Endothelial cell of umbilical vein (primary cell): Measurements from ENCODE around the gene MYO1B. TPM values are rescaled to one million over a fixed set of nuclear protein-coding genes. Genes with fewer than 3 reads are reported as not detected.

Source experiments
- BruUV-seq: library from RNA; stranded (reverse); fragments of 400-500 nt; replicated peaks from 2 replicates; lab custom pipeline; 2021; lab: Mats Ljungman, UMichigan
- CTCF ChIA-PET: fragments of 300-600, 350-600 bp; sonication (Branson Sonifier 250); formaldehyde crosslinking; loops from one replicate; lab custom pipeline; 2021; ENCODE audit warnings: antibody characterized with exemption, inconsistent platforms; lab: Charles Lee
- POLR2A ChIA-PET: fragments of 300-600, 350-600 bp; sonication (Branson Sonifier 250); formaldehyde crosslinking; loops from one replicate; lab custom pipeline; 2021; ENCODE audit warnings: antibody characterized with exemption, inconsistent platforms; lab: Charles Lee
- DNase-seq: peaks from one replicate; pipeline ENCODE4 v3.0.0-alpha.2; 2011; ENCODE audit warnings: low read depth, low spot score
- FAIRE-seq: peaks from 2 replicates; lab custom pipeline; 2011; peaks lifted over from hg19 to GRCh38; lab: Jason Lieb, UNC
- H2AFZ ChIP-seq: 2 replicates; pipeline ENCODE4 v1.6.0; 2012; ENCODE audit warnings: low read depth, low read length, control low read depth, inconsistent platforms
- H3K27ac ChIP-seq: 2 replicates; pipeline ENCODE4 v1.5.1; 2011; ENCODE audit warnings: low read depth, mild to moderate bottlenecking, control low read depth, low read length, moderate library complexity; ENCODE audit not compliant: insufficient read depth
- H3K27me3 ChIP-seq, 2 experiments: 2 replicates each; pipeline versions ENCODE4 v1.6.0 to v1.6.1; 2011; ENCODE audit warnings: low read length in 2 of 2, mixed read lengths in 1 of 2; ENCODE audit not compliant: control insufficient read depth in 2 of 2, insufficient read depth in 2 of 2
- H3K36me3 ChIP-seq, 2 experiments: 2 replicates in 1 of 2; 3 replicates in 1 of 2; pipeline ENCODE4 v1.5.1; 2011; ENCODE audit warnings: low read length in 2 of 2, mild to moderate bottlenecking in 1 of 2, moderate library complexity in 1 of 2; ENCODE audit not compliant: control insufficient read depth in 2 of 2, insufficient read depth in 2 of 2; ENCODE audit errors: extremely low read depth in 1 of 2
- H3K4me1 ChIP-seq: 3 replicates; pipeline ENCODE4 v1.5.1; 2011; ENCODE audit warnings: mild to moderate bottlenecking, low read length; ENCODE audit not compliant: control insufficient read depth, insufficient read depth; ENCODE audit errors: extremely low read depth
- H3K4me2 ChIP-seq: 2 replicates; pipeline ENCODE4 v1.6.1; 2011; ENCODE audit warnings: low read length, control low read depth, mixed read lengths; ENCODE audit not compliant: insufficient read depth
- H3K4me3 ChIP-seq, 3 experiments: fragments of 200-600 bp in 1 of 3; sonication (generic), shearing (Covaris generic) in 1 of 3; replicated peaks in 1 of 3; 2 replicates each; pipeline ENCODE4 v1.5.1; 2011 to 2016; ENCODE audit warnings: control low read depth in 3 of 3, low read length in 3 of 3, mild to moderate bottlenecking in 2 of 3, inconsistent platforms in 1 of 3, low read depth in 1 of 3, moderate library complexity in 1 of 3; ENCODE audit not compliant: insufficient read depth in 1 of 3
- H3K79me2 ChIP-seq: 2 replicates; pipeline ENCODE4 v1.6.0; 2012; ENCODE audit warnings: low read length, inconsistent platforms; ENCODE audit not compliant: control insufficient read depth, insufficient read depth
- H3K9ac ChIP-seq: replicated peaks from 2 replicates; pipeline ENCODE3; 2011; ENCODE audit warnings: low read length, control low read depth; ENCODE audit not compliant: insufficient read depth; ENCODE audit errors: extremely low read depth
- H3K9me1 ChIP-seq: replicated peaks from 3 replicates; pipeline ENCODE4 v1.6.0; 2011; ENCODE audit warnings: mild to moderate bottlenecking, low read length; ENCODE audit not compliant: control insufficient read depth, insufficient read depth; ENCODE audit errors: extremely low read depth
- H3K9me3 ChIP-seq: replicated peaks from 2 replicates; pipeline ENCODE4 v1.5.1; 2012; ENCODE audit warnings: low read length, inconsistent platforms; ENCODE audit not compliant: control insufficient read depth, insufficient read depth
- H4K20me1 ChIP-seq: replicated peaks from 2 replicates; pipeline ENCODE3; 2011; ENCODE audit warnings: mild to moderate bottlenecking, low read length; ENCODE audit not compliant: control insufficient read depth, insufficient read depth; ENCODE audit errors: extremely low read depth
- CTCF ChIP-seq, 2 donors: IDR thresholded peaks; 1 replicate in 1 of 2; 2 replicates in 1 of 2; pipeline ENCODE4 v1.5.1; 2011; ENCODE audit warnings: low read length in 2 of 2, mild to moderate bottlenecking in 2 of 2, moderate library complexity in 2 of 2, control low read depth in 1 of 2, inconsistent platforms in 1 of 2, low read depth in 1 of 2; ENCODE audit not compliant: insufficient read depth in 1 of 2; ENCODE audit errors: extremely low read depth in 1 of 2
- FOS ChIP-seq: IDR thresholded peaks from 2 replicates; pipeline ENCODE4 v1.6.1; 2011; ENCODE audit warnings: mild to moderate bottlenecking, low read length, moderate library complexity, borderline replicate concordance; ENCODE audit not compliant: insufficient read depth
- GATA2 ChIP-seq: IDR thresholded peaks from 2 replicates; pipeline ENCODE4 v1.7.0; 2011; ENCODE audit warnings: low read depth, mild to moderate bottlenecking, moderate library complexity, mixed read lengths, low read length; ENCODE audit not compliant: insufficient read length, insufficient read depth
- JUN ChIP-seq: IDR thresholded peaks from 2 replicates; pipeline ENCODE4 v1.6.1; 2011; ENCODE audit warnings: borderline replicate concordance, low read depth; ENCODE audit not compliant: insufficient read length, insufficient read depth
- MAX ChIP-seq: IDR thresholded peaks from 2 replicates; pipeline ENCODE4 v1.6.1; 2011; ENCODE audit not compliant: insufficient read depth, insufficient read length
- MYC ChIP-seq: IDR thresholded peaks from one replicate; pipeline ENCODE4 v1.6.1; 2011; ENCODE audit warnings: mild to moderate bottlenecking, low read depth, low read length
- dilution Hi-C: fragments of 300-500 bp; cut with MboI; formaldehyde crosslinking; loops from one replicate; pipeline ENCODE4 v1.15.0; 2019; ENCODE audit warnings: low sequenced_read_pairs; ENCODE audit not compliant: extremely low pct_ligation_motif_present
- intact Hi-C: fragments of 100-400 bp; cut with micrococcal nuclease; formaldehyde crosslinking; loops from one replicate; pipeline ENCODE4 v1.10.0; 2022
- polyA plus RNA-seq, 4 experiments: library from polyadenylated mRNA; depleted of rRNA in 3 of 4; stranded (reverse) in 3 of 4; unstranded in 1 of 4; fragments of >200 nt; gene quantifications; 2 replicates each; pipeline versions ENCODE4 v1.2.1 to v1.2.3, GENCODE V29; 2011 to 2012; ENCODE audit warnings: missing spikeins in 1 of 4
- total RNA-seq: library from RNA; stranded (reverse); gene quantifications from 2 replicates; pipeline ENCODE4 v1.2.3, GENCODE V29; 2021

The MYO1B gene
- total and polyA plus RNA-seq, 2 donors (not counting 3 experiments of a cell fraction or from before 2014, with no cell fraction given) = 8.7 to 51.1 TPM

GRCh38 chr2:191296083-191297006, 51.1 kb downstream of the MYO1B start:
- ChIA-PET CTCF (interaction anchor here (0.7 kb wide), 1 partner anchor 204 kb away, joined by 3 read pairs; no protein-coding TSS in a partner anchor), POLR2A (no interaction called here)
- BruUV-seq = no TSS peak
- Histone ChIP-seq H3K9ac (no peak overlapping the region), H3K36me3 (no peaks in the 10 kb centered on the region), H3K4me3 (no peak overlapping the region), H3K9me1 (no peaks in the 10 kb centered on the region), H3K27ac (no peak overlapping the region), H2AFZ (no peak overlapping the region), H3K4me1 (no peaks in the 10 kb centered on the region), H3K27me3 (no peaks in the 10 kb centered on the region), H4K20me1 (no peaks in the 10 kb centered on the region), H3K79me2 (no peaks in the 10 kb centered on the region), H3K9me3 (no peaks in the 10 kb centered on the region), H3K4me2 (no peak overlapping the region)
- DNase-seq (no peak), FAIRE-seq (no peak)
- dilution Hi-C loops = no loop called here
- intact Hi-C loops = no loop called here
- no peak for TF ChIP-seq MYC
- no peak for TF ChIP-seq GATA2
- no peak for TF ChIP-seq FOS
- no peak for TF ChIP-seq JUN

GRCh38 chr2:191297033-191297432, 51.8 kb downstream of the MYO1B start:
- H3K27me3 ChIP-seq = no peaks in the 10 kb centered on the region
- no peak overlapping the region for H3K9ac ChIP-seq
- no peaks in the 10 kb centered on the region for H3K9me3 ChIP-seq
- no peak overlapping the region for H3K4me2 ChIP-seq
- intact Hi-C loops (no loop called here), dilution Hi-C loops (no loop called here)
- FAIRE-seq (no peak), DNase-seq (no peak)
- no peaks in the 10 kb centered on the region for H3K36me3 ChIP-seq
- H3K9me1 ChIP-seq = no peaks in the 10 kb centered on the region
- no peaks in the 10 kb centered on the region for H3K4me1 ChIP-seq
- no peak overlapping the region for H3K27ac ChIP-seq
- H2AFZ ChIP-seq = no peak overlapping the region
- no peak overlapping the region for H3K4me3 ChIP-seq
- no peaks in the 10 kb centered on the region for H4K20me1 ChIP-seq
- TF ChIP-seq GATA2 (no peak), MYC (no peak), CTCF (IDR thresholded peaks at IDR 0.05; ENCODE audit: extremely low read depth in 1 of 2, insufficient read depth in 1 of 2, low read depth in 1 of 2, low read length in 2 of 2) (no peak), MAX (no peak)
- ChIA-PET CTCF (no interaction called here), POLR2A (no interaction called here)
- H3K79me2 ChIP-seq = no peaks in the 10 kb centered on the region
- BruUV-seq = no TSS peak
